HL-60/S4 (cell line): ENCODE data around the gene KIR3DL1.
"Not testable (repeated sequence)": the region's sequence is repeated elsewhere in the genome, so short reads cannot be mapped to it uniquely, and the experiment has no call there.

Source experiments
- in situ Hi-C: fragments of 300-500 bp; cut with MboI; formaldehyde crosslinking; loops from 2 replicates; pipeline ENCODE4 v1.14.3; 2022; ENCODE audit warnings: low sequenced_read_pairs

The KIR3DL1 gene

GRCh38 chr19:54816251-54816650 is at the start of gene KIR3DL1:
KIR3DL1 (plus strand) TSS chr19:54816468.
- in situ Hi-C loops = not testable (repeated sequence)

GRCh38 chr19:54769646-54770045 is 46.6 kb upstream of the KIR3DL1 start, which contains the start of gene KIR2DL1:
KIR2DL1 (plus strand) TSS chr19:54769793; CDS start chr19:54769851, 58 bp downstream.
- in situ Hi-C loops = loop anchor here (10.0 kb wide), 1 partner anchor 85 kb away; the partner anchor contains the start of gene KIR3DL2

DNA sequence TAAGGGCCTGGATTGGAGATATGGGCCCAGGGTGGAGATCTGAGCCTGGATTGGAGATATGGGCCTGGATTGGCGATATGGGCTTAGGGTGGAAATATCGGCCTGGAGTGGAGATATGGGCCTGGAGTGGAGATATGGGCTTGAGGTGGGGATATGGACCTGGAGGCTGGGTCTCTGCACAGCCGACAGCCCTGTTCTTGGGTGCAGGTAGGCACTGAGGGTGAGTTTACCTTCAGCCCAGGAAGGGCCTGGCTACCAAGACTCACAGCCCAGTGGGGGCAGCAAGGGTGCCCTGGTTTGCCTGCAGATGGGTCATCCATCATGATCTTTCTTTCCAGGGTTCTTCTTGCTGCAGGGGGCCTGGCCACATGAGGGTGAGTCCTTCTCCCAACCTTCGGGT is 45.8 kb upstream of the KIR3DL1 start:
- in situ Hi-C loops = loop anchor here (10.0 kb wide), 1 partner anchor 84 kb away; the partner anchor contains the start of gene KIR3DL2

DNA sequence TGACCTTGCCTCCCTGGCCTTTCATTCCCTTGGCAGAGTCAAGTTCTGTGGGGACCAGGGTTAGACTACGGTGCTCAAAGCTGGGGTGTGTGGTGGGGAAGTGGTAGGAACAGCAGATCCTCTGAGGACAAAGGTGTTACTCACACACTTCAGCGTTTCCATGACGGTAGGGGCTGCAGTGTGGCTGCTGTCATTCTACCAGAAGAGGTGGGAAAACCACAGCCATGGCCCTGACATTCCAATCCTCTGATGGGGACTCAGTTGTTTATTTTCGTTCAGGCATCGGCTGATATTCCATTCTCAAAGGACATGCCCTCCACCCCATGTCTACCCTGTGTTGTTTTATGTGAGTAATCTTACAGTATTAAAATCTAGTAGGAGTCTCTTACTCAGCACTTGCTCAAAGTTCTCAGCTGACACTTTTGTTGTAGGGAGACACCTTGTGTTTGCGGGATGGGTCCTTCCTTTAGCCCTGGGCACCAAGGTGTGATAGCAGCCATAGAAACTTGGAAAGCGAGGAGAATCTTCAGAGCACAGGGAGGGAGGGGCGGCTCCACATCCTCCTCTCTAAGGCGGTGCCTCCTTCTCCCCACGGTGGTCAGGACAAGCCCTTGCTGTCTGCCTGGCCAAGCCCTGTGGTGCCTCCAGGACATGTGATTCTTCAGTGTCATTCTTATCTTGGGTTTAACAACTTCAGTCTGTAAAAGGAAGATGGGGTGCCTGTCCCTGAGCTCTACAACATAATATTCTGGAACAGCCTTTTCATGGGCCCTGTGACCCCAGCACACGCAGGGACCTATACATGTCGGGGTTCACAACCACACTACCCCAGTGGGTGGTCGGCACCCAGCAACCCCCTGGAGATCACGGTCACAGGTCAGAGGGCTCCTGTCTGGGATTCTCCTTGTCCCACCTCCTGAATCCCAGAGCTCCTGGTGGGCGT is 45.0 kb upstream of the KIR3DL1 start:
- in situ Hi-C loops = loop anchor here (10.0 kb wide), 1 partner anchor 84 kb away; the partner anchor contains the start of gene KIR3DL2

DNA sequence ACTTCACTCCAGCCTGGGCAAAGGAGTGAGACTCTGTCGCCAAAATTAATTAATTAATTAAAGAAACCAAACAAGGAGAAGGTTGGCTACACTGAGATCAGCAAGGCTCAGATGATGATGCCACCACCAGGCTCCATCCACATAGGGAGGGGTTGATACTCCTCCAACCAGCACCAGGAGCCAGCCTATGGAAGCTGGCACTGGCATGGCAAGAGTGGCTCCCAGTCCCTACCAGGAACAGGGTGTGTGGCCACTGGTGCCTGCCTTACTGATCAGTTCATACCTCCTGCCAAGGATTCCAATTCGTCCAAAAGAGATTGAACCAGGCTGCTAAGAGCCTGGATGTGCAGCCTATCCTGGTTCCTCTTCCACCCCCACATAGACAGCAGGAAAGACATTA is 43.6 kb upstream of the KIR3DL1 start:
- in situ Hi-C loops = loop anchor here (10.0 kb wide), 1 partner anchor 82 kb away; the partner anchor contains the start of gene KIR3DL2

DNA sequence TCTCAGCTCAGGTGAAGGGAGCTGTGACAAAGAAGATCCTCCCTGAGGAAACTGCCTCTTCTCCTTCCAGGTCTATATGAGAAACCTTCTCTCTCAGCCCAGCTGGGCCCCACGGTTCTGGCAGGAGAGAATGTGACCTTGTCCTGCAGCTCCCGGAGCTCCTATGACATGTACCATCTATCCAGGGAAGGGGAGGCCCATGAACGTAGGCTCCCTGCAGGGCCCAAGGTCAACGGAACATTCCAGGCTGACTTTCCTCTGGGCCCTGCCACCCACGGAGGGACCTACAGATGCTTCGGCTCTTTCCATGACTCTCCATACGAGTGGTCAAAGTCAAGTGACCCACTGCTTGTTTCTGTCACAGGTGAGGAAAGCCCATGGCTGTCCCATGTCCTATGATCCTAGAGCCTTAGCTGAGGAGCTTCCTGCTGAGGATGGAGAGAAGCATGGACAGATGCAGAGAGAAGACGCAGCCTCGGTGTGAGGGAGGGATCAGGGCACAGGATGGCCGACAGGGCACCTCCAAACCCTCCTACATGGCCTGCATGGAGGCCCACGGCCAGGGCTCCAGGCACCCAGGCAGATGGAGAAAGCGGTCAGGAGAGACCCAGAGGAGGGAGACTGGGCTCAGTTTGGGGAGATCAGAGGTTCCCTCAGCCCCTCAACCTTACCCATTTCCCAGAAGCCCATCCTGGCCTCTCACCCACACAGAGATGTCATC is 41.0 kb upstream of the KIR3DL1 start:
- in situ Hi-C loops = loop anchor here (10.0 kb wide), 1 partner anchor 80 kb away; the partner anchor contains the start of gene KIR3DL2

- in situ Hi-C loops = loop anchor here (10.0 kb wide), 1 partner anchor 79 kb away; the partner anchor contains the start of gene KIR3DL2
Observed at GRCh38 chr19:54775830-54776229, 40.4 kb upstream of the KIR3DL1 start.

DNA sequence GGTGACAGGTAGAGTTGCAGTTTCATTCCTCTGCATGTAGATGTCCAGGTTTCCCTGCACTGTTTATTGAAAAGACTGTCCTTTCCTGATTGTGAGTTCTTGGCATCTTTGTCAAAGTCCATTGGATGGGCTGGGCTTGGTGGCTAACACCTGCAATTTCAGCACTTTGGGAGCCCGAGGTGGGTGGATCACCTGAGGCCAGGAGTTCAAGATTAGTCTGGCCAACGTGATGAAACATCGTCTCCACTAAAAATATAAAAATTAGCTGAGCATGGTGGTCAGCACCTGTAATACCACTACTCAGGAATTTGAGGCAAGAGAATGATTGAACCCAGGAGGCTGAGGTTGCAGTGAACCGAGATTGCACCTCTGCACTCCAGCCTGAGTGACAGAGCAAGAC is 38.4 kb upstream of the KIR3DL1 start:
- in situ Hi-C loops = loop anchor here (10.0 kb wide), 1 partner anchor 77 kb away; the partner anchor contains the start of gene KIR3DL2

- in situ Hi-C loops = loop anchor here (10.0 kb wide), 1 partner anchor 76 kb away; the partner anchor contains the start of gene KIR3DL2
Observed at GRCh38 chr19:54778896-54779295, 37.4 kb upstream of the KIR3DL1 start.

DNA sequence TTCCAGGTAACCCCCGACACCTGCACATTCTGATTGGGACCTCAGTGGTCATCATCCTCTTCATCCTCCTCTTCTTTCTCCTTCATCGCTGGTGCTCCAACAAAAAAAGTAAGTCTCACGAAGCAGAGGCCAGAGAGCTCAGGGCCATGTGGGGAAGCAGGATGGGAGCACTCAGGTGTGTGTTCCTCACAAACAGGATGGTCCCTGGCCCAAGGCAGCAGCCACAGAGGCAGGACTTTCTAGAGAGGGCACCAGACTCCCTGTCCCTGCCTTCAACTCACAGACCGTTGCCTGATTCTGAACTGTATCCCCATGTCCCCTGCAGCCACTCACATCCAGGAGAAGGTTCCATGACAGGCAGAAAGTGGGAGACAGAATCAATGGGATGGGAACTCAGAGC is 33.4 kb upstream of the KIR3DL1 start:
- in situ Hi-C loops = not testable (repeated sequence)

GRCh38 chr19:54786091-54786723 is 30.1 kb upstream of the KIR3DL1 start:
- in situ Hi-C loops = not testable (repeated sequence)

- in situ Hi-C loops = not testable (repeated sequence)
Observed at GRCh38 chr19:54788154-54788553, 28.1 kb upstream of the KIR3DL1 start.

DNA sequence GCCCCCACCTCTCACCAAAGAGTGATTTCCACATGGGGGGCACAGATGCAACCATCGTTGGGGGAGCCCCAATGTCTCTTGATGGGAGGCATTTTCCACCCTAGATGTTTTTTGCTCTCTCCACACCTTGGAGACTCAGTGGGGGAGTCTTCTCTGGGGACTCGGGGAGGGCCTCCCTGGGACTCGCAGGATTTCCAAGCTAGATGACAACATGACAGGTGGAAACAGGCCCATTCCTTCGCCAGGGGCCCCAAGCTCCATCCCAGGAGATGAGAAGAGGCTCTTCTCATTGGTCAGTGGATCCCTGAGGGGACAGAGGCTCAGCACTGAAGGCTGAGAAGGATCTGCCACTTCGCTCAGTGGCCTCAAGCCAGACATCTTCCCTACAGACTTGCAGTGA is 25.6 kb upstream of the KIR3DL1 start:
- in situ Hi-C loops = no loop called here

GRCh38 chr19:54791476-54791875 is 24.8 kb upstream of the KIR3DL1 start:
- in situ Hi-C loops = no loop called here

GRCh38 chr19:54792814-54793213 is 23.5 kb upstream of the KIR3DL1 start:
- in situ Hi-C loops = no loop called here

DNA sequence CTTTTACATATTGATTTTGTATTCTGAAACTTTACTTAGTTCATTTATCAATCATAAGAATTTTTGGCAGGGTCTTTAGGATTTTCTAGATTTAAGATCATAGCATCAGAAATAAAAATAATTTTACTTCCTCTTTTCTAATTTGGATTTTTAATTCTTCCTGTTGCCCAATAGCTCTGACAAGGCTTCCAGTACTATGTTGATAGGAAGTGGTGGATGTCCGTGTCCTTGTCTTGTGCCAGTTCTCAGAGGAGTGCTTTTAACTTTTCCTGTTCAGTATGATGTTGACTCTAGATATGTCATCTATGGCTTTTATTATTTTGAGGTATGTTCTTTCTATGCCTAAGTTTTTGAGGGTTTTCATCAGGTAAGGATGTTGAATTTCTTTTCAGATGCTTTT is 20.5 kb upstream of the KIR3DL1 start:
- in situ Hi-C loops = no loop called here

GRCh38 chr19:54803410-54803809 is 12.9 kb upstream of the KIR3DL1 start, which contains the start of gene KIR2DL4:
KIR2DL4 (plus strand) TSS chr19:54803610; CDS start chr19:54803652, 42 bp downstream.
- in situ Hi-C loops = no loop called here

- in situ Hi-C loops = no loop called here
Observed at GRCh38 chr19:54804101-54804500, 12.2 kb upstream of the KIR3DL1 start.

GRCh38 chr19:54804571-54804970 is 11.7 kb upstream of the KIR3DL1 start:
- in situ Hi-C loops = no loop called here

- in situ Hi-C loops = no loop called here
Observed at GRCh38 chr19:54805665-54806515, 10.4 kb upstream of the KIR3DL1 start.
